AG04449 (cell line): ENCODE results near the gene CHD5.

Source experiments
- CTCF ChIA-PET: fragments of 350-600 bp; formaldehyde crosslinking; extraction: SDS; loops from one replicate; lab custom pipeline; 2021; ENCODE audit warnings: antibody characterized with exemption; lab: Yijun Ruan, JAX
- POLR2A ChIA-PET: fragments of 400-600, 350-600 bp; formaldehyde crosslinking; extraction: SDS; loops from one replicate; lab custom pipeline; 2020; ENCODE audit warnings: antibody characterized with exemption, inconsistent platforms; lab: Yijun Ruan, JAX
- DNase-seq: peaks from one replicate; pipeline ENCODE4 v3.0.0-alpha.2; 2010; ENCODE audit warnings: low read depth, low spot score
- H3K4me3 ChIP-seq: 2 replicates; pipeline ENCODE4 v1.5.1; 2011; ENCODE audit warnings: low read depth, mild to moderate bottlenecking, control low read depth, low read length
- CTCF ChIP-seq: IDR thresholded peaks from one replicate; pipeline ENCODE4 v1.5.1; 2011; ENCODE audit warnings: mild to moderate bottlenecking, moderate library complexity, low read length, control low read depth, inconsistent platforms; ENCODE audit not compliant: insufficient read depth; ENCODE audit errors: missing control alignments

Gene CHD5

GRCh38 chr1:6178751-6179563, 1.2 kb downstream of the CHD5 start:
- H3K4me3 ChIP-seq = no peak overlapping the region
- ChIA-PET CTCF (interaction anchor here (1.0 kb wide), 1 partner anchor 145 kb away, joined by 3 read pairs; no protein-coding TSS in a partner anchor), POLR2A (no interaction called here)
- no peak for TF ChIP-seq CTCF
- DNase-seq = no peak

GRCh38 chr1:6177681-6178380, 2.3 kb downstream of the CHD5 start:
- CTCF ChIA-PET = no interaction called here
- DNase-seq = no peak
- TF ChIP-seq CTCF = no peak
- no peak overlapping the region for H3K4me3 ChIP-seq
- POLR2A ChIA-PET = no interaction called here

GRCh38 chr1:6176779-6177178, 3.3 kb downstream of the CHD5 start:
- no peak overlapping the region for H3K4me3 ChIP-seq
- POLR2A ChIA-PET = no interaction called here
- CTCF ChIA-PET = no interaction called here
- no peak for TF ChIP-seq CTCF
- DNase-seq = no peak

- POLR2A ChIA-PET = no interaction called here
- CTCF ChIA-PET = no interaction called here
- TF ChIP-seq CTCF = no peak
- no peak for DNase-seq
- H3K4me3 ChIP-seq = no peak overlapping the region
Measured at GRCh38 chr1:6175411-6175828, 4.7 kb downstream of the CHD5 start.

- DNase-seq = no peak
- CTCF ChIA-PET = no interaction called here
- POLR2A ChIA-PET = no interaction called here
- no peak for TF ChIP-seq CTCF
- H3K4me3 ChIP-seq = no peak overlapping the region
Measured at GRCh38 chr1:6174621-6175410, 5.3 kb downstream of the CHD5 start.
